WI38 (cell line): ENCODE results near the gene ADCYAP1.

ENCODE experiments used
- H3K4me3 ChIP-seq: 2 replicates; pipeline ENCODE4 v1.5.1; 2011; ENCODE audit warnings: low read depth, mild to moderate bottlenecking, control low read depth, low read length
- TF ChIP-seq, protein P1 (sequence below): IDR thresholded peaks from 2 replicates; pipeline ENCODE4 v1.5.1; 2012; ENCODE audit warnings: low read depth, mild to moderate bottlenecking, control low read depth, low read length

The ADCYAP1 gene

GRCh38 chr18:949724-950631, 45.3 kb downstream of the ADCYAP1 start:
- H3K4me3 ChIP-seq, result no peak overlapping the region
- TF ChIP-seq, protein P1, sequence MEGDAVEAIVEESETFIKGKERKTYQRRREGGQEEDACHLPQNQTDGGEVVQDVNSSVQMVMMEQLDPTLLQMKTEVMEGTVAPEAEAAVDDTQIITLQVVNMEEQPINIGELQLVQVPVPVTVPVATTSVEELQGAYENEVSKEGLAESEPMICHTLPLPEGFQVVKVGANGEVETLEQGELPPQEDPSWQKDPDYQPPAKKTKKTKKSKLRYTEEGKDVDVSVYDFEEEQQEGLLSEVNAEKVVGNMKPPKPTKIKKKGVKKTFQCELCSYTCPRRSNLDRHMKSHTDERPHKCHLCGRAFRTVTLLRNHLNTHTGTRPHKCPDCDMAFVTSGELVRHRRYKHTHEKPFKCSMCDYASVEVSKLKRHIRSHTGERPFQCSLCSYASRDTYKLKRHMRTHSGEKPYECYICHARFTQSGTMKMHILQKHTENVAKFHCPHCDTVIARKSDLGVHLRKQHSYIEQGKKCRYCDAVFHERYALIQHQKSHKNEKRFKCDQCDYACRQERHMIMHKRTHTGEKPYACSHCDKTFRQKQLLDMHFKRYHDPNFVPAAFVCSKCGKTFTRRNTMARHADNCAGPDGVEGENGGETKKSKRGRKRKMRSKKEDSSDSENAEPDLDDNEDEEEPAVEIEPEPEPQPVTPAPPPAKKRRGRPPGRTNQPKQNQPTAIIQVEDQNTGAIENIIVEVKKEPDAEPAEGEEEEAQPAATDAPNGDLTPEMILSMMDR, result no peak

- TF ChIP-seq, protein P1, result no peak
- no peak overlapping the region for H3K4me3 ChIP-seq
These were observed 46.3 kb downstream of the ADCYAP1 start for GRCh38 chr18:950882-951495.

DNA sequence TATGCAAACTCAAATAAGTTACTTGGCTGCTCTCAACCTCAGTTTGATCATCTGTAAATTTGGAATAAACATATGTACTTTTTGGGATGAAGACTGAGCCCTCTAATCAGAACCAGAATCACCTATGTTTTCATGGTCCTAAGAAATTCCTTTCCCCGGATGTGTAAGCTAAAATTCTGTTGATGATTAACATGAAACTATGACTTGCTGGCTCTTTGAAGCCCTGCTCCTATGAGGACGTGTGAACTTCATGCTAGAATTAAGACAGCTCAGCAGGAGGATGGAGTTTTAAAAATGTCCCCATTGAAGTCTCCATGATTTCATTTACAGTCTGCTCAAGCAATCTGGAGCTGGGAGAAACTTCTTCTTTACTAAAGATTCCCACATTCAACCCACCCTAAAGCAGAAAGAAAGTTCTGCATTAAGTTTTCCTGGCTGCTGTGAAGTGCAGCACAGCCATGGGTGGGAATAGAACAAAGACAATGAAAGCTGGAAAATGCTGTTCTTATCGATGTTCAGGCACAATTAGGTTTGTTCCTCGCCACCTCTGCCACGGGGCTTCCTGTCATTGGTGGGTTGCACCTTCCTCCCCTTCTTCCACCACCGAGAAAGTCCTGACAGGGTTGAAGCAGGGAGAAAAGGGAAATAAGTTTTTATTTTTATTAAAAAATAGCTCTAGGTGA, 50.9 kb downstream of the ADCYAP1 start:
- TF ChIP-seq, protein P1, result no peak
- H3K4me3 ChIP-seq, result no peak overlapping the region

- TF ChIP-seq, protein P1, result no peak
- no peak overlapping the region for H3K4me3 ChIP-seq
These were observed 53.2 kb downstream of the ADCYAP1 start for GRCh38 chr18:957829-958228.

DNA sequence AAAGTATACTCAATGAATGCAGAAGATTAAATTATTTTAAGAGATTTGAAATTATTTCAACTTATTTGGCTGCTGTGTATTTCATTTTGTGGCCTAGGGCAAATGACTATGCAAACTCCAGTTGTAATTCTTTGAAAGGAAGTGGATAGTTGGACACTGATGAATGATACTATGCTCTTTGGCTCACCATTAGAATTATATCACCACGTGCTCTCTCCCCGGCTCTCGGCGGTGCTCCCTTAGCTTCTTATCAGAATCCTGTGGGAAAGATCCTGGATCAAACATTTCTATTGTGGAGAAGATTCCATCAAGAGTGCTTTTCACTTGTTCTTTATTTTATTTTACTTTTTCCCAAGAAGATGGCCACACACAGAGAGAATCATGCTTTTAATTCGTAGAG, 55.2 kb downstream of the ADCYAP1 start:
- TF ChIP-seq, protein P1, result no peak
- H3K4me3 ChIP-seq, result no peak overlapping the region
